Activated T-cell treated with anti-CD3 and anti-CD28 coated beads, Interleukin-2, amount 50 U/mL, for 24 hours (primary cell): ENCODE data around the gene PRPF6.
"Not testable (repeated sequence)": the region's sequence is repeated elsewhere in the genome, so short reads cannot be mapped to it uniquely, and the experiment has no call there.

Source experiments
- DNase-seq: peaks from one replicate; pipeline ENCODE4 v3.0.0-alpha.2; 2020
- H3K27ac Mint-ChIP-seq: 2 replicates; pipeline ENCODE4 v1.8.0; 2020; ENCODE audit warnings: mild to moderate bottlenecking, mixed read lengths
- H3K27me3 Mint-ChIP-seq: 2 replicates; pipeline ENCODE4 v1.8.0; 2020; ENCODE audit warnings: mixed read lengths
- H3K36me3 Mint-ChIP-seq: 2 replicates; pipeline ENCODE4 v1.8.0; 2020; ENCODE audit warnings: low read depth, mixed read lengths
- H3K4me1 Mint-ChIP-seq: 2 replicates; pipeline ENCODE4 v1.8.0; 2020; ENCODE audit warnings: low read depth, mixed read lengths
- H3K4me3 Mint-ChIP-seq: 2 replicates; pipeline ENCODE4 v1.8.0; 2020; ENCODE audit warnings: mild to moderate bottlenecking, moderate library complexity, mixed read lengths
- H3K9me3 Mint-ChIP-seq: 2 replicates; pipeline ENCODE4 v1.8.0; 2020; ENCODE audit warnings: mixed read lengths

PRPF6 gene

GRCh38 chr20:63972312-63973159 lies 8.4 kb upstream of the PRPF6 start:
- no peaks in the 10 kb centered on the region for H3K27me3 Mint-ChIP-seq
- no peak overlapping the region for H3K27ac Mint-ChIP-seq
- H3K4me1 Mint-ChIP-seq: peaks cover 47% of the 10 kb centered on the region
- no peaks in the 10 kb centered on the region for H3K9me3 Mint-ChIP-seq
- peaks cover 53% of the 10 kb centered on the region for H3K36me3 Mint-ChIP-seq
- H3K4me3 Mint-ChIP-seq: no peak overlapping the region
- peak; percentile 32 for DNase-seq

- Mint-ChIP-seq H3K36me3 (peaks cover 47% of the 10 kb centered on the region), H3K9me3 (no peaks in the 10 kb centered on the region), H3K27ac (no peak overlapping the region), H3K4me1 (peaks cover 52% of the 10 kb centered on the region), H3K27me3 (no peaks in the 10 kb centered on the region), H3K4me3 (no peak overlapping the region)
- DNase-seq: no peak
Observed at GRCh38 chr20:63973160-63973479, 7.8 kb upstream of the PRPF6 start.

GRCh38 chr20:63973636-63974401 lies 7.1 kb upstream of the PRPF6 start:
- peak; percentile 88 for DNase-seq
- Mint-ChIP-seq H3K27me3 (no peaks in the 10 kb centered on the region), H3K4me1 (peaks cover 50% of the 10 kb centered on the region), H3K4me3 (no peak overlapping the region), H3K27ac (no peak overlapping the region), H3K9me3 (no peaks in the 10 kb centered on the region), H3K36me3 (peaks cover 41% of the 10 kb centered on the region)

- DNase-seq: no peak
- H3K27ac Mint-ChIP-seq: no peak overlapping the region
- H3K36me3 Mint-ChIP-seq: peaks cover 39% of the 10 kb centered on the region
- peaks cover 47% of the 10 kb centered on the region for H3K4me1 Mint-ChIP-seq
- no peaks in the 10 kb centered on the region for H3K9me3 Mint-ChIP-seq
- no peaks in the 10 kb centered on the region for H3K27me3 Mint-ChIP-seq
- no peak overlapping the region for H3K4me3 Mint-ChIP-seq
Observed at GRCh38 chr20:63974402-63975200, 6.3 kb upstream of the PRPF6 start.

GRCh38 chr20:63976511-63976910 lies 4.4 kb upstream of the PRPF6 start:
- not testable (repeated sequence) for DNase-seq, H3K27me3 Mint-ChIP-seq, H3K9me3 Mint-ChIP-seq
- H3K4me1 Mint-ChIP-seq: peaks cover 56% of the 10 kb centered on the region
- H3K4me3 Mint-ChIP-seq: peak overlapping the region; percentile 81
- peaks cover 40% of the 10 kb centered on the region for H3K36me3 Mint-ChIP-seq
- H3K27ac Mint-ChIP-seq: peak overlapping the region; percentile 29

GRCh38 chr20:63976980-63977738 lies 3.8 kb upstream of the PRPF6 start:
- H3K27ac Mint-ChIP-seq: peak overlapping the region; percentile 91
- peak overlapping the region; percentile 81 for H3K4me3 Mint-ChIP-seq
- peak; percentile 33 for DNase-seq
- peaks cover 58% of the 10 kb centered on the region for H3K4me1 Mint-ChIP-seq
- H3K36me3 Mint-ChIP-seq: peaks cover 44% of the 10 kb centered on the region
- H3K9me3 Mint-ChIP-seq: no peaks in the 10 kb centered on the region
- H3K27me3 Mint-ChIP-seq: no peaks in the 10 kb centered on the region

GRCh38 chr20:63977739-63978276 lies 3.1 kb upstream of the PRPF6 start:
- peaks cover 47% of the 10 kb centered on the region for H3K36me3 Mint-ChIP-seq
- peak overlapping the region; percentile 91 for H3K27ac Mint-ChIP-seq
- no peaks in the 10 kb centered on the region for H3K27me3 Mint-ChIP-seq
- H3K4me1 Mint-ChIP-seq: peaks cover 62% of the 10 kb centered on the region
- no peaks in the 10 kb centered on the region for H3K9me3 Mint-ChIP-seq
- DNase-seq: peak; percentile 77
- H3K4me3 Mint-ChIP-seq: peak overlapping the region; percentile 81

GRCh38 chr20:63978319-63979228 lies 2.4 kb upstream of the PRPF6 start:
- peak overlapping the region; percentile 91 for H3K27ac Mint-ChIP-seq
- H3K4me3 Mint-ChIP-seq: peak overlapping the region; percentile 81
- DNase-seq: peak; percentile 76
- peaks cover 49% of the 10 kb centered on the region for H3K36me3 Mint-ChIP-seq
- H3K4me1 Mint-ChIP-seq: peaks cover 64% of the 10 kb centered on the region
- H3K27me3 Mint-ChIP-seq: no peaks in the 10 kb centered on the region
- no peaks in the 10 kb centered on the region for H3K9me3 Mint-ChIP-seq

GRCh38 chr20:63979229-63979556 lies 1.7 kb upstream of the PRPF6 start:
- Mint-ChIP-seq H3K9me3 (no peaks in the 10 kb centered on the region), H3K4me1 (peaks cover 59% of the 10 kb centered on the region), H3K36me3 (peaks cover 50% of the 10 kb centered on the region), H3K27ac (peak overlapping the region; percentile 91), H3K4me3 (peak overlapping the region; percentile 81), H3K27me3 (no peaks in the 10 kb centered on the region)
- no peak for DNase-seq

GRCh38 chr20:63979557-63980316 lies 1.2 kb upstream of the PRPF6 start, which contains the start of gene SAMD10:
SAMD10 (minus strand) TSS chr20:63979642; CDS start chr20:63979467, 175 bp downstream.
- Mint-ChIP-seq H3K36me3 (peaks cover 51% of the 10 kb centered on the region), H3K27me3 (no peaks in the 10 kb centered on the region), H3K27ac (peak within 1 kb of the TSS; percentile 97), H3K4me3 (peak within 1 kb of the TSS; percentile 86), H3K4me1 (peaks cover 62% of the 10 kb centered on the region), H3K9me3 (no peaks in the 10 kb centered on the region)
- peak; percentile 90 for DNase-seq

GRCh38 chr20:63980317-63980805 lies 571 bp upstream of the PRPF6 start:
- Mint-ChIP-seq H3K27ac (peak overlapping the region; percentile 97), H3K9me3 (no peaks in the 10 kb centered on the region), H3K4me3 (peak overlapping the region; percentile 86), H3K27me3 (no peaks in the 10 kb centered on the region), H3K4me1 (peaks cover 60% of the 10 kb centered on the region), H3K36me3 (peaks cover 54% of the 10 kb centered on the region)
- no peak for DNase-seq

- Mint-ChIP-seq H3K27me3 (no peaks in the 10 kb centered on the region), H3K36me3 (peaks cover 60% of the 10 kb centered on the region), H3K27ac (peak overlapping the region; percentile 41), H3K4me1 (peaks cover 40% of the 10 kb centered on the region), H3K4me3 (peak overlapping the region; percentile 86), H3K9me3 (no peaks in the 10 kb centered on the region)
- DNase-seq: no peak
Observed at GRCh38 chr20:63982937-63983336, 2.0 kb downstream of the PRPF6 start.
